Stimulated activated CD8-positive, alpha-beta memory T cell treated with anti-CD3 and anti-CD28 coated beads, Interleukin-12 subunit alpha, Interleukin-12 subunit beta, amount 100 ng/mL, for 4 hours (primary cell): ENCODE data around the gene PGM1.
"Not testable (repeated sequence)": the region's sequence is repeated elsewhere in the genome, so short reads cannot be mapped to it uniquely, and the experiment has no call there.

Experiments
- DNase-seq: peaks from one replicate; pipeline ENCODE4 v3.0.0-alpha.2; 2020; ENCODE audit warnings: low read depth

The PGM1 gene

DNA sequence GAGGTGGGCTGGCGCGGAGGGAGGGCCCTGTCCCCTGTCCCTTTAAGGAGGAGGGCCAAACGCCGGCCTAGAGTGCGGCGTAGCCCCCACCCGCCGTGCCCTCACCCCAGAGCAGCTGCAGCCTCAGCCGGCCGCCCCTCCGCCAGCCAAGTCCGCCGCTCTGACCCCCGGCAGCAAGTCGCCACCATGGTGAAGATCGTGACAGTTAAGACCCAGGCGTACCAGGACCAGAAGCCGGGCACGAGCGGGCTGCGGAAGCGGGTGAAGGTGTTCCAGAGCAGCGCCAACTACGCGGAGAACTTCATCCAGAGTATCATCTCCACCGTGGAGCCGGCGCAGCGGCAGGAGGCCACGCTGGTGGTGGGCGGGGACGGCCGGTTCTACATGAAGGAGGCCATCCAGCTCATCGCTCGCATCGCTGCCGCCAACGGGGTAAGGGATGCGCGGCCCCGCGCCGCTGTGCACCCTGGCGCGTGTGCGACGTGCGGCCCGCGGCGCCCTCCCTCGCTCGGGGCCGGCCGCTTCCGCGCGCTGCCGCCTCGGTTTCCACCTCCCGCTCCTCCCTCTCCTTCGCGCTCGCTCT, at the start of gene PGM1:
Gene PGM1 (plus strand): TSS at position 109 of the 583 bp plus-strand sequence. CDS start 78 bp downstream, at position 187.
- peak; percentile 56 for DNase-seq

DNA sequence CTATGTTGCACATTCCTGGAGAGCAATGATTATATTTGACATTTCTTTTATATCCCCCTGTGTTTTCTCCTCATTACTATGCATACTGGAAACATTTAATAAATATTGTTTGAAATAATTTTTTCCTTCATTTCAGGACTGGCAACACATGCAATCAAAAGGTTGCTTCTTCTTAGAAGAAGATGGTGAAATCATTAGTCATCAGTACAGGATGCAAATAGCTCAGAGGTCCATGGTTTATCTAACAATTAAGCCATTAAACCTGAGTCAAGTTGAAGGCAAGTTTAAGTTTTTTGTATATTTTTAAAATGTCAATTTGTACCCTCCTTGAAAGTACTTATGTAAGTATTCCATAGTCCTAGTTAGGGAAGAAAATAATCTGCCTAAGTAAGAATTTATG, 47.4 kb upstream of the PGM1 start:
- DNase-seq, result no peak

- DNase-seq, result no peak
Measured at GRCh38 chr1:63547621-63548294, 45.5 kb upstream of the PGM1 start.

DNA sequence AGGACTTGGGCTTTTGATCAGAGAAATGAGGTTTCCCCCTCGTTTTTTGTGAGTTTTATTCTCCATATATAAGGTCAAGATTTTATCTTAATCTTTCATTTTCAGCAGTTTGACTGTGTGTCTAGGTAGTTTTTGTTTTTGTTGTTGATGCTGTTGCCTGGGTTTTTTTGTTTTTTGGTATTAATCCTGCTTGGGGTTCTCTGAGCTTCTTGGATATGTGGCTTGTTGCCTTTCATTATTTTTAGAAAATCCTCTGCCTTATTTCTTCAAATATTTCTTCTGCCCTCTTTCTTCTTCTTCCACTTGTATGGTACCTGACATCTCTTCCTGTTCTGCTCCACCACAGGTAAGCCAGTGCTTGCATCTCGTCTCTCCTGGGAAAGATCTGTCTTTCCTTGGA, 44.9 kb upstream of the PGM1 start:
- DNase-seq, result no peak

- no peak for DNase-seq
Measured at GRCh38 chr1:63548877-63549276, 44.3 kb upstream of the PGM1 start.

- DNase-seq, result no peak
Measured at GRCh38 chr1:63555480-63555879, 37.7 kb upstream of the PGM1 start.

DNA sequence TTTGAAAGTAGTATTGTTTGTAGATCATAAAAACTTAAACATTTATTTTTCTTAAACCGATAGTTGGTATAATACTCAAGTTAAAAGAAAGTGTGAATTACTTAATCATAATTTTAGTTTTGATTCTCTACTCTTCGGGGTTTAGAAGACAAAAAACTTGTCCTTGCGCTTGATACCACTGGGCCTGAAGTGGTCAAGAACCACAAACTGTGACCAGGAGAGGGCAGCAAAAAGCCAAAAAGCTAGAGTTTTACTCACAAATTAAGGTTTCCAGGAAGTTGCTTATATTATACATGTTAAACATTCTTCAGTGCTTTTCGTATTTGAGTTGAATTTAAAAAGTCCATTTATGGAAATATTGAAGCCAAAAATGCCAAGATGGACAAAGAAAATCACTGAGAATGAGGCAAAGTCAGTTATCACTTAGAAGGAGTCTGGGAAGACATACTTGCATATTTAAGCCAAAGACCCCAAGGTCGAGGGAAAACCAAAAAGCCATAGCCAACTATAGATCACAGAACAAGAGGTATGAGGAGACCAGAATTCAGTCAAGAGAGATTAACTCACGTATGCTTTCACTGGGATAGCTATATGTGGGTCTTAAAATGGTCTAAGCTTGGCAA, 35.7 kb upstream of the PGM1 start:
- no peak for DNase-seq

- no peak for DNase-seq
Measured at GRCh38 chr1:63559357-63559756, 33.9 kb upstream of the PGM1 start.

GRCh38 chr1:63563745-63564144, 29.5 kb upstream of the PGM1 start:
- no peak for DNase-seq

DNA sequence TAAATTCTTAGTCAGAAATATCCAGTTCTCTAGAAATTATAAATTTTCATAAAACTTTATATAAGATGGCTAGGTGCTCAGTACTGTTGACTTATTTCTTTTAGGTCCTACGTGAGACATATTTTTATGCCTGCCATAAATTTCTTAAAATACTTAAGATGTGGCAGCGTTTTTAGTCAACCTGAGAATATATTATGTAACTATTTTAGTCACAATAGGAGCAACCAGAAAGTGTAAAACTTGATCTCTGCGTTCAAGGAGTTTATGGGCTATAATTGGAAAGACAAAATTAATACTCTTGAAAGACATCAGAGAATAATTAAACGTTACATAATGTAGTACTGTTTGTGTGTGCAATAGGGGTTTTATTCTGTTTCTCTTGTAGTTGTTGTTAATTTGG, 24.1 kb upstream of the PGM1 start:
- DNase-seq, result no peak

DNA sequence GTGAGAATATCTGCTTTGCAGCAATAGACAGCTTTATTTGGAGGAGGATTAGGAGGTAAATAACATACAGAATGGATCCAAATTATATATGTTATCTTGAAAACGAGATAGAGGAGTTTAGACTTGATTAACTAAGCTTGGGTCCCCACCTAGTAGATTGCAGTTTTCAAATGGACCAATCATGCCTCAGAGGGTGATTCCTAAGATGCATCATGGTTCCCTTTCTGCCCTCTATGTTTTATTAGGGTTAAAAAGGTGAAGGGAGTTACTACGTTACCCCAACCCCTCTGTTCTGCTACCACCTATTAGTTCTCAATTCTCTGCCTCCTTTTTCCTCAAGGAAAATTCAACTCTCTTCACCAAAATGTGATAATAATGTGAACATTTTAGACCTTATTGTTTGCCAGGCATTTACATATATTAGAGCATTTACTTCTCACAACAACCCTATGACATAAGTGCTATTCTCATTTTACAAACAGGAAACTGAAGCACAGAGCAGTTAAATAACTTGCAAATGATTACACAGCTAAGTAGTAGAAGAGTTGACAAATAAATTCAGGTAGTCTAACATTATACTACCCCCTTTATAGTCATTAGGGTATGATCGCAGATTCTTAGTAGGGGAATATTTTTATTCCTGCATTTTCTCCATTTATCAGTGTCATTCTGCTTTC, 23.4 kb upstream of the PGM1 start:
- DNase-seq, result no peak

DNA sequence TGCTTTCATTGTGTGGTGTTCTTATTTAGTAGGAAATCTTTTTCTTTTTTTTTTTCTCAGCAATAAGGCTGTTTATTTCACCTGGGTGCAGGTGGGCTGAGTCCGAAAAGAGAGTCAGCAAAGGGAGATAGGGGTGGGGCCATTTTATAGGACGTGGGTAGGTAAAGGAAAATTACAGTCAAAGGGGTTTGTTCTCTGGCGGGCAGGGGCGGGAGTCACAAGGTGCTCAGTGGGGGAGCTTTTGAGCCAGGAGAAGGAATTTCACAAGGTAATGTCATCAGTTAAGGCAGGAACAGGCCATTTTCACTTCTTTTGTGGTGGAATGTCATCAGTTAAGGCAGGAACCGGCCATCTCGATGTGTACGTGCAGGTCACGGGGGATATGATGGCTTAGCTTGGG, 20.5 kb upstream of the PGM1 start:
- not testable (repeated sequence) for DNase-seq

DNA sequence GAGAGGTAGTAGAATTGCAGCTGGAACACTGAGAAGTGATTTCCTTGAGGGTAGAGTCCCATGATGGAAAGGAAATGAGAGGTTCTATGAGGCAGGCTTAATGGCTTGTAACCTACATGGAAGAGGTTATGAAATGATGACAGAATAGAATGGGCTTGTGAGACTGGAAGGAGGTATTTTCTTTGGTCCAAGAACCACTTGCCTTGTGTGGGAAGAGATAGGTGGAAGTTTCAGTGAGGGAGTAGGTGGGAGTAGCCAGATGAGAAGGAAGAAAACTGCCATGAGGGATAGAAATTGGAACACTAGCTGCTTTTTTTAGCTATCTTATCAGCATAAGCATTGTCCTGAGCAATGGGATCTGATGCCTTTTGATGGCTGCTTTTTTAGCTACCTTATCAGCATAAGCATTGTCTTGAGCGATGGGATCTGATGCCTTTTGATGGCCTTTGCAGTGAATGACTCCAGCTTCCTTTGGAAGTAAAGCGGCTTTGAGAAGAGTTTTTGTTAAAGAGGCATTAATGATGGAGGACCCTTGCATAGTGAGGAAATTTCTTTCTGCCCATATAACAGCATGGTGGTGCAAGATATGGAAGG, 18.9 kb upstream of the PGM1 start:
- DNase-seq, result not testable (repeated sequence)

DNA sequence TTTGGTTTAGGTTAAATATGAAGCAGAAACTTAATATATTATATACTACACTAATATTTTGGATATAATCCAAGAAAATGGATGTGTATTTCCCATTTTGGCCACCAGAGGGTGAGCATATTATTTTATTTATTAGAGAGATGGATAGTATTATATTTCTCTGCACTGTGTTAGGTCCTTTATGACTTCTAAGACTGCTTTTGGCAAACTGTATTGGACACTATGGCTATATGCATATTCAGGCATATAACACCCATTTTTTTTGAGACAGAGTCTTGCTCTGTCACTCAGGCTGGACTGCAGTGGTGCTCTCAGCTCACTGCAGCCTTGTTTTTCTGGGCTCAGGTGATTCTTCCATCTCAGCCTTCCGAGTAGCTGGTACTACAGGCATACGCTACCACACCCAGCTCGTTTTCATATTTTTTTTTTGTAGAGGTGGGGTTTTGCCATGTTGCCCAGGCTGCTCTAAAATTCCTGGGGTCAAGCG, 17.8 kb upstream of the PGM1 start:
- no peak for DNase-seq

- not testable (repeated sequence) for DNase-seq
Measured at GRCh38 chr1:63586326-63586725, 6.9 kb upstream of the PGM1 start.

DNA sequence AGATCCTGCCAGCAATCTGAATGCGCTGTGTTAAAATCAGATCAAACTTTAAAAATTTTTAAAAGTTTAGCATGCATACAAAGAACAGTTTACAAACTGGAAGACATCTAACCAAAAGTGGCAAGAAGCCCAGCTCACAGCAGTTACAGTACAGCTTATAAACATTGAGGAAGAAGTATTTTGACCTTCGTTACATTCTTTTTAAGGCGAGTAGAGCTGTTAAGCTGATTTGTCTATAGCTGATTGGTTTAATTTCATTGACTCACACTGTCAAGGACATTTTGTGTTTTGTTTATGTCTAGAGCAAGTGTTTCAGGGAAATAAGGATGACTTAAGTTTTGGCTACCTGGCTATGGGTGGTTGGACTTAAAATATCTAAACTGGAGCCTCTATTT, 3.0 kb upstream of the PGM1 start:
- no peak for DNase-seq

DNA sequence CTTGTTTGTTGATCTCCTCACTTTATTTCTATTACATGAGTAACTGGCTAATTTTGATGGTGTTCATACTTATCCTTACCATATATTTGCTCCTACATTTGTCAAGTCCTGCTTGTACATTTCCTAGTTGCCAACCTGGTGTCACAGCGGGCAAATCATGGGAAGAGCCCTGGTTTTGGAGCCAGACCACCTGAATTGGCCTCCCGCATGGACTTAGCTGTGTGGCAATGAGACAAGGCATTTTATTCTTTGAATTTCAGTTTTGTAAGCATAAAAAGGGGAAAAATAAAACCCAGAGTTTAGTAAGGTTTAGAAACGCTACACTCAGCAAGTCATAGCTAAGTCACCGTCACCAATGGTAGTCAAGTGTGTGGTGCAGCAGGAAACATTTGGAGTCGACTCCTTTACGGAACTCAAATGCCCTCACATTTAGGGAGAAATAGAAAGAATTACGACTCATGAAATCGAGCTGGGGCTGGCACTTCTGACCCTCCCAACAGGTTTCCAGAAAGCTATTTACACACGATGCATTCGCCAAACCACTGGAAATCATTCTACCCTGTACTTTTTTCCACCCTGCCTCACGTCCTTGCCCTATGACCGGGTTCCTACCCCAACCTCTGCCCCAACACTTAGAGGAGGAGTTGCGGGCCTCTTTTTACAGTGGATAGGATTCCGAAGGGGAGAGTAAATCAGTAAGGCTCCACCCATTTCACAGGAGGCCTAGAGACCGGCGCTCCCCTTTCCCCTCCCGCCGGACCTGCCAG, 492 bp upstream of the PGM1 start:
- DNase-seq, result no peak

- peak; percentile 49 for DNase-seq
Measured at GRCh38 chr1:63593886-63594605, 835 bp downstream of the PGM1 start.

DNA sequence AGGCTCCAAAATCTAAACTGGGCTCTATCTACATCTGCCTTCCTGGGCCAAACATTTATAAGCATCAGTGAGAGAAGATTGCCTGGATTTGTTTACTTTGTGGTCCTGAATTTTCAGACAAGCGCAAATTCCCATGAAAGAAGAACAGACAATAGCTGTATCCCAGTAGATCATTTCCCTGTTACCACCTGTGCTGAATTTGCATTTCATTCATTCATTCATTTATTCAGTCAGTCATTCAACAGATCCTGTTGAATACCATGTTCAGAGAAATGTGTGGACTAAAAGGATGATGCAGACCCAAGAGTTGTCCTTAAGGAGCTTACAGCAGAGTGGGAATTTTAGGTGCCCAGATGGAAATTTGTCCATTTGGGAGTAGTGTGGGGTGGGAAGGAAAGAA, 2.2 kb downstream of the PGM1 start:
- no peak for DNase-seq

GRCh38 chr1:63599799-63600198, 6.6 kb downstream of the PGM1 start:
- no peak for DNase-seq

GRCh38 chr1:63600248-63600647, 7.0 kb downstream of the PGM1 start:
- no peak for DNase-seq
